GM12873 (cell line): Measurements from ENCODE around the gene GPR155.

ENCODE experiments used
- CTCF ChIP-seq: IDR thresholded peaks from 2 replicates; pipeline ENCODE4 v1.5.1; 2012; ENCODE audit warnings: low read depth, mild to moderate bottlenecking, moderate library complexity, low read length, control low read depth; ENCODE audit not compliant: insufficient read depth; ENCODE audit errors: missing control alignments

The GPR155 gene

GRCh38 chr2:174503161-174503809 is 16.5 kb upstream of the GPR155 start:
- TF ChIP-seq CTCF: no peak

GRCh38 chr2:174499371-174499770 is 12.5 kb upstream of the GPR155 start:
- no peak for TF ChIP-seq CTCF

GRCh38 chr2:174495365-174496012 is 8.7 kb upstream of the GPR155 start:
- no peak for TF ChIP-seq CTCF

- TF ChIP-seq CTCF: no peak
Observed at GRCh38 chr2:174493549-174494331, 6.9 kb upstream of the GPR155 start.

GRCh38 chr2:174492963-174493431 is 6.2 kb upstream of the GPR155 start:
- no peak for TF ChIP-seq CTCF

- TF ChIP-seq CTCF: no peak
Observed at GRCh38 chr2:174491947-174492346, 5.1 kb upstream of the GPR155 start.

GRCh38 chr2:174490051-174490450 is 3.2 kb upstream of the GPR155 start:
- no peak for TF ChIP-seq CTCF
